H9 (cell line): ENCODE data around the gene ACSF3. TPM values are rescaled to one million over a fixed set of nuclear protein-coding genes. Genes with fewer than 3 reads are reported as not detected.

ENCODE experiments used
- DNase-seq: peaks from one replicate; pipeline ENCODE4 v3.0.0-alpha.2; 2017
- H2AFZ ChIP-seq: one replicate; pipeline ENCODE4 v1.6.1; 2013; ENCODE audit warnings: mild to moderate bottlenecking, low read length, control low read depth, moderate library complexity
- H2AK5ac ChIP-seq: 2 replicates; pipeline ENCODE4 v1.6.1; 2013; ENCODE audit warnings: low read length, control low read depth, mixed read lengths; ENCODE audit not compliant: insufficient read length
- H2BK120ac ChIP-seq: one replicate; pipeline ENCODE4 v1.6.1; 2013; ENCODE audit warnings: low read depth, mild to moderate bottlenecking, low read length, control low read depth, inconsistent platforms; ENCODE audit not compliant: poor library complexity, severe bottlenecking
- H2BK12ac ChIP-seq: 2 replicates; pipeline ENCODE4 v1.6.1; 2013; ENCODE audit warnings: low read length, control low read depth, mixed read lengths, low read depth; ENCODE audit not compliant: insufficient read length
- H2BK15ac ChIP-seq: 2 replicates; pipeline ENCODE4 v1.6.1; 2013; ENCODE audit warnings: low read depth, low read length, control low read depth
- H2BK20ac ChIP-seq: one replicate; pipeline ENCODE4 v1.6.1; 2013; ENCODE audit warnings: low read depth, mild to moderate bottlenecking, low read length, control low read depth, inconsistent platforms; ENCODE audit not compliant: poor library complexity, severe bottlenecking
- H2BK5ac ChIP-seq: 2 replicates; pipeline ENCODE4 v1.6.1; 2013; ENCODE audit warnings: low read length, control low read depth, mixed read lengths; ENCODE audit not compliant: insufficient read length
- H3K14ac ChIP-seq: 2 replicates; pipeline ENCODE4 v1.6.1; 2013; ENCODE audit warnings: low read length, control low read depth; ENCODE audit not compliant: insufficient read depth
- H3K18ac ChIP-seq: 2 replicates; pipeline ENCODE4 v1.6.1; 2013; ENCODE audit warnings: low read depth, mild to moderate bottlenecking, mixed read lengths, low read length, control low read depth; ENCODE audit not compliant: insufficient read length
- H3K23ac ChIP-seq: 2 replicates; pipeline ENCODE4 v1.6.1; 2013; ENCODE audit warnings: low read length, control low read depth, mixed read lengths, low read depth; ENCODE audit not compliant: insufficient read length
- H3K23me2 ChIP-seq: 2 replicates; pipeline ENCODE4 v1.6.1; 2013; ENCODE audit warnings: low read depth, mild to moderate bottlenecking, mixed read lengths, low read length, control low read depth; ENCODE audit not compliant: insufficient read length, poor library complexity, severe bottlenecking
- H3K27ac ChIP-seq: 2 replicates; pipeline ENCODE4 v1.5.1; 2013; ENCODE audit warnings: low read length, control low read depth, mixed read lengths, low read depth; ENCODE audit not compliant: insufficient read length
- H3K27me3 ChIP-seq: 2 replicates; pipeline ENCODE4 v1.6.1; 2013; ENCODE audit warnings: low read length, control low read depth, inconsistent platforms; ENCODE audit not compliant: insufficient read depth
- H3K4ac ChIP-seq: 2 replicates; pipeline ENCODE4 v1.6.1; 2013; ENCODE audit warnings: low read depth, mild to moderate bottlenecking, control low read depth, inconsistent platforms, low read length, moderate library complexity
- H3K4me1 ChIP-seq: 2 replicates; pipeline ENCODE4 v1.6.1; 2013; ENCODE audit warnings: low read length, control low read depth, inconsistent platforms; ENCODE audit not compliant: insufficient read depth
- H3K4me2 ChIP-seq: 2 replicates; pipeline ENCODE4 v1.6.1; 2013; ENCODE audit warnings: low read length, control low read depth, mixed read lengths; ENCODE audit not compliant: insufficient read length, insufficient read depth
- H3K56ac ChIP-seq: 2 replicates; pipeline ENCODE4 v1.6.1; 2013; ENCODE audit warnings: low read depth, mild to moderate bottlenecking, mixed read lengths, low read length, control low read depth; ENCODE audit not compliant: insufficient read length
- H3K79me1 ChIP-seq: 2 replicates; pipeline ENCODE4 v1.6.1; 2013; ENCODE audit warnings: low read depth, mild to moderate bottlenecking, moderate library complexity, low read length, control low read depth, inconsistent platforms; ENCODE audit not compliant: insufficient read depth, poor library complexity, severe bottlenecking
- H3K79me2 ChIP-seq: 2 replicates; pipeline ENCODE4 v1.6.1; 2013; ENCODE audit warnings: low read length, control low read depth, inconsistent platforms; ENCODE audit not compliant: insufficient read depth
- H3K9ac ChIP-seq: 2 replicates; pipeline ENCODE4 v1.6.1; 2013; ENCODE audit warnings: low read length, control low read depth, mixed read lengths; ENCODE audit not compliant: insufficient read length; ENCODE audit errors: extremely low read depth
- H3K9me3 ChIP-seq: one replicate; pipeline ENCODE4 v1.6.1; 2013; ENCODE audit warnings: low read depth, low read length, inconsistent platforms; ENCODE audit not compliant: control insufficient read depth
- H3T11ph ChIP-seq: one replicate; pipeline ENCODE4 v1.6.1; 2013; ENCODE audit warnings: mild to moderate bottlenecking, low read length, control low read depth, inconsistent platforms
- H4K20me1 ChIP-seq: one replicate; pipeline ENCODE4 v1.6.1; 2013; ENCODE audit not compliant: control insufficient read depth, insufficient read length, insufficient read depth
- H4K5ac ChIP-seq: 2 replicates; pipeline ENCODE4 v1.6.1; 2013; ENCODE audit warnings: low read depth, mild to moderate bottlenecking, mixed read lengths, low read length, control low read depth; ENCODE audit not compliant: insufficient read length
- H4K8ac ChIP-seq: replicated peaks from 2 replicates; pipeline ENCODE4 v1.6.1; 2013; ENCODE audit warnings: low read length, control low read depth, mixed read lengths, low read depth; ENCODE audit not compliant: insufficient read length
- H4K91ac ChIP-seq: 2 replicates; pipeline ENCODE4 v1.6.1; 2013; ENCODE audit warnings: low read depth, mild to moderate bottlenecking, moderate library complexity, mixed read lengths, low read length, control low read depth; ENCODE audit not compliant: insufficient read length
- H3K27ac Mint-ChIP-seq, 3 experiments: 2 replicates in 2 of 3; 3 replicates in 1 of 3; pipeline ENCODE4 v1.8.0; 2020 to 2021; ENCODE audit warnings: mixed read lengths in 3 of 3, mild to moderate bottlenecking in 1 of 3, moderate library complexity in 1 of 3
- H3K27me3 Mint-ChIP-seq: 2 replicates; pipeline ENCODE4 v1.8.0; 2021; ENCODE audit warnings: low read depth, mild to moderate bottlenecking, moderate library complexity, mixed read lengths
- H3K36me3 Mint-ChIP-seq, 3 experiments: 2 replicates in 2 of 3; 3 replicates in 1 of 3; pipeline ENCODE4 v1.8.0; 2020 to 2021; ENCODE audit warnings: low read depth in 3 of 3, mixed read lengths in 3 of 3; ENCODE audit not compliant: insufficient read depth in 1 of 3
- H3K4me1 Mint-ChIP-seq, 2 experiments: 2 replicates each; pipeline ENCODE4 v1.8.0; 2020; ENCODE audit warnings: mixed read lengths in 2 of 2
- H3K4me3 Mint-ChIP-seq, 2 experiments: 2 replicates in 1 of 2; 3 replicates in 1 of 2; pipeline ENCODE4 v1.8.0; 2020 to 2021; ENCODE audit warnings: mild to moderate bottlenecking in 2 of 2, mixed read lengths in 2 of 2, moderate library complexity in 1 of 2
- H3K9me3 Mint-ChIP-seq, 2 experiments: 2 replicates in 1 of 2; 3 replicates in 1 of 2; pipeline ENCODE4 v1.8.0; 2020; ENCODE audit warnings: mild to moderate bottlenecking in 2 of 2, mixed read lengths in 2 of 2, moderate library complexity in 1 of 2
- WGBS: extraction: QIAGEN DNeasy Blood & Tissue Kit; methylation state at CpG from one replicate; pipeline ENCODE4 v1.1.7; 2013; ENCODE audit warnings: missing lambda C conversion rate, low lambda C conversion rate, mixed read lengths; ENCODE audit not compliant: insufficient read length; ENCODE audit errors: extremely low coverage; 5-methylcytosine and 5-hydroxymethylcytosine counted together
- total RNA-seq: library from RNA; stranded (reverse); gene quantifications from 2 replicates; pipeline ENCODE4 v1.2.1, GENCODE V29; 2021
- TF ChIP-seq, protein P1 (sequence below): fragments of 200-600 bp; sonication (generic); conservative IDR thresholded peaks from 3 replicates; pipeline ENCODE4 v1.8.0; 2021; ENCODE audit warnings: antibody characterized with exemption, mild to moderate bottlenecking

ACSF3 gene
- total RNA-seq, 1 experiment from 2014 or later = 31.3 TPM

DNA sequence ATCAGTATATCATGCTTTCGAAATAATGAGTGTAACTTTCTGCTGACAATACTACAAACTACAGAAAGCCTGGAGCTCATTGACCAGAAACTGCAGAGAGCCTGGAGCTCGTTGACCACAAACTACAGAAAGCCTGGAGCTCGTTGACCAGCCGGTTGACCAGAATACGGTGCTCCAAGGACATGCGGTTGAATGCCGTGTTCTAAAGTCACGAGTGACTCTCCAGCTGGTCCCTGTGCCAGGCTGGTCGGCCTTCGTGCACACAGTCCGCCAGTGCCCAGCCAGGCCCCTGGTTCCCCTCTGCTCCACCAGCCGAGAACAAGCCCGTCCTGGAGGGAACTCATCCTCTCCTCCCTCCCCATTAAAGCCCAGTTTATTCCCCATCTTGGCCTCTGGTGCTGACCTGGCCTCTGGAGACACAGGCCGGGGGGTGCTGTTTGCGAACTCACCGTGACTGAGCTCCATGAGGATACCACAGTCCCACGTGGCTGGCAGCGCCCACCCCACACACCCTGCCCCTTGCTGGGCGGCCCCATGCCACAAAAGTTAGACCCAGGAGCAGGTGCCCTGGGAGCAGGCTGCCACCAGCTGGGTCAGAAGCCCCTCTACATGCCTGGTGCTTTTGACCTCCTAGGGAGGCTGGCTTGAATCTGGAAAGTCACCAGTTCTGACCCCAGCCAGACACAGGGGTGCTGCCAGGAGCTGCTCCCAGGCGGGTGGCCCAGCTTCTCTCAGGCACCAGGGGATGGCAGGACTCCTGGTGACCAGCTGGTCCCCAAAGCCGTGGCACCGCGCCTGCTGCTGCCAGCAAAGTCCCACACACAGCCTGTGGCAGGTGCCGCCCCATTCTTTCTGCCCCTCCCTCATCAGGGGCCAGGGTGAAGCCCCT lies 62.4 kb downstream of the ACSF3 start:
- Histone ChIP-seq H2BK20ac (no peak overlapping the region), H4K91ac (no peak overlapping the region), H2BK15ac (no peak overlapping the region), H3K18ac (no peak overlapping the region), H3K27me3 (no peaks in the 10 kb centered on the region), H4K20me1 (no peaks in the 10 kb centered on the region), H3K4me2 (no peak overlapping the region), H2BK12ac (no peak overlapping the region), H3K4me1 (no peaks in the 10 kb centered on the region), H3K23me2 (no peaks in the 10 kb centered on the region), H4K8ac (no peak overlapping the region), H3K9ac (no peak overlapping the region), H3K79me1 (no peaks in the 10 kb centered on the region), H3K4ac (no peak overlapping the region), H4K5ac (no peak overlapping the region), H2BK5ac (no peak overlapping the region), H3K56ac (no peak overlapping the region), H2BK120ac (no peak overlapping the region), H3K9me3 (no peaks in the 10 kb centered on the region), H3T11ph (no peak overlapping the region), H3K23ac (no peak overlapping the region), H3K14ac (no peak overlapping the region; the same call in 1 of the 2 replicates), H2AFZ (no peak overlapping the region), H3K79me2 (no peaks in the 10 kb centered on the region), H2AK5ac (no peak overlapping the region), H3K27ac (no peak overlapping the region)
- H3K4me1 Mint-ChIP-seq = no peaks in the 10 kb centered on the region
- WGBS = no CpG with 5 or more reads among the region's 24 CpGs
- H3K4me3 Mint-ChIP-seq = no peak overlapping the region
- H3K27ac Mint-ChIP-seq = no peak overlapping the region; a peak in 1 of 7 replicates
- H3K36me3 Mint-ChIP-seq = peaks cover 2 to 9% (median 4%) of the 10 kb centered on the region in 3 experiments; a peak in 6 of 7 replicates
- TF ChIP-seq, protein P1, sequence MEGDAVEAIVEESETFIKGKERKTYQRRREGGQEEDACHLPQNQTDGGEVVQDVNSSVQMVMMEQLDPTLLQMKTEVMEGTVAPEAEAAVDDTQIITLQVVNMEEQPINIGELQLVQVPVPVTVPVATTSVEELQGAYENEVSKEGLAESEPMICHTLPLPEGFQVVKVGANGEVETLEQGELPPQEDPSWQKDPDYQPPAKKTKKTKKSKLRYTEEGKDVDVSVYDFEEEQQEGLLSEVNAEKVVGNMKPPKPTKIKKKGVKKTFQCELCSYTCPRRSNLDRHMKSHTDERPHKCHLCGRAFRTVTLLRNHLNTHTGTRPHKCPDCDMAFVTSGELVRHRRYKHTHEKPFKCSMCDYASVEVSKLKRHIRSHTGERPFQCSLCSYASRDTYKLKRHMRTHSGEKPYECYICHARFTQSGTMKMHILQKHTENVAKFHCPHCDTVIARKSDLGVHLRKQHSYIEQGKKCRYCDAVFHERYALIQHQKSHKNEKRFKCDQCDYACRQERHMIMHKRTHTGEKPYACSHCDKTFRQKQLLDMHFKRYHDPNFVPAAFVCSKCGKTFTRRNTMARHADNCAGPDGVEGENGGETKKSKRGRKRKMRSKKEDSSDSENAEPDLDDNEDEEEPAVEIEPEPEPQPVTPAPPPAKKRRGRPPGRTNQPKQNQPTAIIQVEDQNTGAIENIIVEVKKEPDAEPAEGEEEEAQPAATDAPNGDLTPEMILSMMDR = no peak
- H3K27me3 Mint-ChIP-seq = peaks cover 23% of the 10 kb centered on the region
- H3K9me3 Mint-ChIP-seq = peaks cover 9 to 16% of the 10 kb centered on the region in 2 experiments
- no peak for DNase-seq
